SK-N-SH (cell line): ENCODE results near the gene ADAP1. TPM values are rescaled to one million over a fixed set of nuclear protein-coding genes. Genes with fewer than 3 reads are reported as not detected.

ENCODE experiments used
- CTCF ChIA-PET: fragments of 300-600, 350-600 bp; formaldehyde crosslinking; extraction: SDS; loops from one replicate; lab custom pipeline; 2021; lab: Yijun Ruan, JAX
- POLR2A ChIA-PET: fragments of 350-600 bp; sonication (Branson Sonifier 250); formaldehyde crosslinking; extraction: SDS; loops from one replicate; lab custom pipeline; 2020; ENCODE audit warnings: antibody characterized with exemption, inconsistent platforms; lab: Yijun Ruan, JAX
- DNase-seq: peaks from one replicate; pipeline ENCODE4 v3.0.0; 2012
- H2AFZ ChIP-seq: fragments of 200-600 bp; sonication (generic); 2 replicates; pipeline ENCODE4 v1.8.1; 2016; ENCODE audit warnings: antibody characterized with exemption, mild to moderate bottlenecking, low read depth
- H3F3A ChIP-seq: fragments of 200-600 bp; sonication (generic); replicated peaks from 2 replicates; pipeline ENCODE3; 2016; ENCODE audit warnings: antibody characterized with exemption, mild to moderate bottlenecking; ENCODE audit not compliant: insufficient read depth
- H3K27ac ChIP-seq, 2 experiments: fragments of 200-500 bp in 1 of 2; fragments of 200-600 bp in 1 of 2; sonication (Bioruptor generic) in 1 of 2; sonication (generic), shearing (Covaris generic) in 1 of 2; 2 replicates each; pipeline versions ENCODE4 v1.5.1 to v1.6.1; 2014 to 2016; ENCODE audit warnings: low read depth in 2 of 2, inconsistent platforms in 1 of 2, low read length in 1 of 2, mild to moderate bottlenecking in 1 of 2, mixed read lengths in 1 of 2
- H3K27me3 ChIP-seq: fragments of 200-600 bp; sonication (generic), shearing (Covaris generic); 2 replicates; pipeline ENCODE4 v1.6.1; 2016; ENCODE audit warnings: mixed run types; ENCODE audit not compliant: insufficient read depth
- H3K36me3 ChIP-seq, 2 experiments: fragments of 200-500 bp in 1 of 2; fragments of 200-600 bp in 1 of 2; sonication (Bioruptor generic) in 1 of 2; sonication (generic) in 1 of 2; replicated peaks in 1 of 2; 2 replicates each; pipeline versions ENCODE3 to v1.5.1; 2014 to 2016; ENCODE audit warnings: low read length in 1 of 2, mild to moderate bottlenecking in 1 of 2; ENCODE audit not compliant: insufficient read depth in 2 of 2, control insufficient read depth in 1 of 2
- H3K4me1 ChIP-seq, 2 experiments: fragments of 200-500 bp in 1 of 2; fragments of 200-600 bp in 1 of 2; sonication (Bioruptor generic) in 1 of 2; sonication (generic), shearing (Covaris generic) in 1 of 2; 2 replicates each; pipeline versions ENCODE4 v1.5.1 to v1.6.1; 2014 to 2016; ENCODE audit warnings: low read depth in 1 of 2, low read length in 1 of 2, mixed run types in 1 of 2; ENCODE audit not compliant: insufficient read depth in 2 of 2, control insufficient read depth in 1 of 2
- H3K4me2 ChIP-seq: fragments of 200-600 bp; sonication (generic), shearing (Covaris generic); 2 replicates; pipeline ENCODE4 v1.6.1; 2017; ENCODE audit warnings: mixed run types
- H3K4me3 ChIP-seq, 2 experiments: fragments of 200-500 bp in 1 of 2; fragments of 200-600 bp in 1 of 2; sonication (Bioruptor generic) in 1 of 2; sonication (generic), shearing (Covaris generic) in 1 of 2; 2 replicates each; pipeline versions ENCODE4 v1.5.1 to v1.8.1; 2014 to 2016; ENCODE audit warnings: low read depth in 2 of 2, inconsistent platforms in 1 of 2, low read length in 1 of 2, mild to moderate bottlenecking in 1 of 2, mixed read lengths in 1 of 2, moderate library complexity in 1 of 2
- H3K79me2 ChIP-seq: fragments of 200-600 bp; sonication (generic); 2 replicates; pipeline ENCODE4 v1.8.1; 2017; ENCODE audit warnings: mild to moderate bottlenecking; ENCODE audit not compliant: insufficient read depth
- H3K9ac ChIP-seq: fragments of 200-600 bp; sonication (generic); 2 replicates; pipeline ENCODE4 v1.6.1; 2017; ENCODE audit warnings: mixed run types
- H3K9me2 ChIP-seq: fragments of 200-600 bp; sonication (generic); 2 replicates; pipeline ENCODE4 v1.6.1; 2017; ENCODE audit warnings: mixed run types
- H3K9me3 ChIP-seq: fragments of 200-600 bp; sonication (generic); 2 replicates; pipeline ENCODE4 v1.6.1; 2017; ENCODE audit warnings: mixed run types, mild to moderate bottlenecking, moderate library complexity
- H4K20me1 ChIP-seq: fragments of 200-600 bp; sonication (generic); 2 replicates; pipeline ENCODE4 v1.6.1; 2017; ENCODE audit warnings: mild to moderate bottlenecking, mixed run types; ENCODE audit not compliant: insufficient read depth
- CTCF ChIP-seq: fragments of 200-600 bp; sonication (generic); IDR thresholded peaks from 2 replicates; pipeline ENCODE4 v1.6.1; 2017; ENCODE audit warnings: antibody characterized with exemption, mild to moderate bottlenecking, moderate library complexity
- ELF1 ChIP-seq: IDR thresholded peaks from 2 replicates; pipeline ENCODE4 v1.4.0; 2012
- EP300 ChIP-seq, 2 experiments: IDR thresholded peaks; 2 replicates each; pipeline versions ENCODE4 v1.4.0 to v1.6.1; 2012; ENCODE audit warnings: borderline replicate concordance in 1 of 2, low read depth in 1 of 2, low read length in 1 of 2
- EZH2phosphoT487 ChIP-seq: fragments of 200-600 bp; sonication (generic); IDR thresholded peaks from 2 replicates; pipeline ENCODE4 v1.6.1; 2017; ENCODE audit warnings: low read depth, mixed run types, mild to moderate bottlenecking, antibody characterized with exemption, moderate library complexity, borderline replicate concordance
- FOXM1 ChIP-seq: IDR thresholded peaks from 2 replicates; pipeline ENCODE4 v1.4.0; 2012; ENCODE audit warnings: low read depth, mild to moderate bottlenecking
- GABPA ChIP-seq: IDR thresholded peaks from 2 replicates; pipeline ENCODE4 v1.4.0; 2012; ENCODE audit warnings: low read depth, mild to moderate bottlenecking
- GATA2 ChIP-seq: sonication (generic); formaldehyde crosslinking; IDR thresholded peaks from 2 replicates; pipeline ENCODE4 v1.5.0; 2020; ENCODE audit warnings: mild to moderate bottlenecking, missing genetic modification reagents
- JUND ChIP-seq: IDR thresholded peaks from 2 replicates; pipeline ENCODE4 v1.4.0; 2012
- PBX3 ChIP-seq: IDR thresholded peaks from 2 replicates; pipeline ENCODE4; 2012
- POLR2AphosphoS5 ChIP-seq: IDR thresholded peaks from 2 replicates; pipeline ENCODE4 v1.6.1; 2012; ENCODE audit warnings: low read depth, low read length
- RAD21 ChIP-seq: IDR thresholded peaks from 2 replicates; pipeline ENCODE4 v1.6.1; 2012; ENCODE audit warnings: mild to moderate bottlenecking, low read length
- RCOR1 ChIP-seq: fragments of 150-350 bp; IDR thresholded peaks from 2 replicates; pipeline ENCODE4 v1.6.1; 2017; ENCODE audit warnings: antibody characterized with exemption, low read length
- SMC3 ChIP-seq: IDR thresholded peaks from 2 replicates; pipeline ENCODE4 v1.6.1; 2012; ENCODE audit warnings: low read depth, low read length, improper control_type of control experiment
- TCF12 ChIP-seq: IDR thresholded peaks from 2 replicates; pipeline ENCODE4 v1.4.0; 2012
- TEAD4 ChIP-seq: IDR thresholded peaks from 2 replicates; pipeline ENCODE4 v1.4.0; 2012; ENCODE audit warnings: mild to moderate bottlenecking, borderline replicate concordance; ENCODE audit not compliant: insufficient read depth
- YY1 ChIP-seq: IDR thresholded peaks from 2 replicates; pipeline ENCODE4 v1.4.0; 2012; ENCODE audit warnings: low read depth, mild to moderate bottlenecking
- WGBS: methylation state at CpG from one replicate; pipeline ENCODE4 v1.1.6; 2017; ENCODE audit warnings: low lambda C conversion rate; 5-methylcytosine and 5-hydroxymethylcytosine counted together
- polyA plus RNA-seq, 3 experiments: library from polyadenylated mRNA; depleted of rRNA; stranded (reverse); fragments of >200 nt; gene quantifications; 2 replicates each; pipeline ENCODE4 v1.2.3, GENCODE V29; 2012
- TF ChIP-seq, protein P1 (sequence below): IDR thresholded peaks from 2 replicates; pipeline ENCODE4 v1.4.0; 2012; ENCODE audit warnings: low read depth, borderline replicate concordance
- TF ChIP-seq, protein P2 (sequence below): IDR thresholded peaks from 2 replicates; pipeline ENCODE4 v1.4.0; 2012; ENCODE audit warnings: low read depth

Gene ADAP1
- polyA plus RNA-seq, 1 of the 3 experiments (the other 2 are of a cell fraction): 3.2 TPM

GRCh38 chr7:881441-882234 is 72.8 kb downstream of the ADAP1 start:
- no peaks in the 10 kb centered on the region for H3K9me2 ChIP-seq
- H3K36me3 ChIP-seq: peaks cover 11 to 15% of the 10 kb centered on the region in 2 experiments
- no peak for DNase-seq
- no peak overlapping the region for H3K4me3 ChIP-seq
- H3K4me1 ChIP-seq: peaks cover 11 to 15% of the 10 kb centered on the region in 2 experiments; a peak in 1 of 4 replicates
- no peak for TF ChIP-seq JUND
- no peak for TF ChIP-seq EZH2phosphoT487
- no peak for TF ChIP-seq YY1
- no peak for TF ChIP-seq POLR2AphosphoS5
- TF ChIP-seq, protein P1, sequence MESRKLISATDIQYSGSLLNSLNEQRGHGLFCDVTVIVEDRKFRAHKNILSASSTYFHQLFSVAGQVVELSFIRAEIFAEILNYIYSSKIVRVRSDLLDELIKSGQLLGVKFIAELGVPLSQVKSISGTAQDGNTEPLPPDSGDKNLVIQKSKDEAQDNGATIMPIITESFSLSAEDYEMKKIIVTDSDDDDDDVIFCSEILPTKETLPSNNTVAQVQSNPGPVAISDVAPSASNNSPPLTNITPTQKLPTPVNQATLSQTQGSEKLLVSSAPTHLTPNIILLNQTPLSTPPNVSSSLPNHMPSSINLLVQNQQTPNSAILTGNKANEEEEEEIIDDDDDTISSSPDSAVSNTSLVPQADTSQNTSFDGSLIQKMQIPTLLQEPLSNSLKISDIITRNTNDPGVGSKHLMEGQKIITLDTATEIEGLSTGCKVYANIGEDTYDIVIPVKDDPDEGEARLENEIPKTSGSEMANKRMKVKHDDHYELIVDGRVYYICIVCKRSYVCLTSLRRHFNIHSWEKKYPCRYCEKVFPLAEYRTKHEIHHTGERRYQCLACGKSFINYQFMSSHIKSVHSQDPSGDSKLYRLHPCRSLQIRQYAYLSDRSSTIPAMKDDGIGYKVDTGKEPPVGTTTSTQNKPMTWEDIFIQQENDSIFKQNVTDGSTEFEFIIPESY: no peak
- no peak for TF ChIP-seq RCOR1
- no peak for TF ChIP-seq SMC3
- TF ChIP-seq ELF1: no peak
- TF ChIP-seq, protein P2, sequence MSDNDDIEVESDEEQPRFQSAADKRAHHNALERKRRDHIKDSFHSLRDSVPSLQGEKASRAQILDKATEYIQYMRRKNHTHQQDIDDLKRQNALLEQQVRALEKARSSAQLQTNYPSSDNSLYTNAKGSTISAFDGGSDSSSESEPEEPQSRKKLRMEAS: no peak
- TF ChIP-seq GABPA: no peak
- no peak for TF ChIP-seq TCF12
- no peak for TF ChIP-seq PBX3
- no peak for TF ChIP-seq RAD21
- no peak for TF ChIP-seq TEAD4
- no peak for TF ChIP-seq FOXM1
- no peak for TF ChIP-seq GATA2 (CRISPR knock-in tag)
- TF ChIP-seq EP300 (IDR thresholded peaks at IDR 0.05; ENCODE audit: borderline replicate concordance in 1 of 2, low read depth in 1 of 2, low read length in 1 of 2): no peak
- no peak for TF ChIP-seq CTCF
- no peaks in the 10 kb centered on the region for H3K9me3 ChIP-seq
- no peak overlapping the region for H3K9ac ChIP-seq
- H3K79me2 ChIP-seq: peaks cover 98% of the 10 kb centered on the region
- no peak overlapping the region for H3K4me2 ChIP-seq
- POLR2A ChIA-PET: no interaction called here
- H3K27ac ChIP-seq: no peak overlapping the region
- 95% methylated on average over 20 of the region's 20 CpGs for WGBS
- CTCF ChIA-PET: interaction anchor here (1.5 to 1.7 kb wide), 2 partner anchors 8 to 94 kb away, joined by 5 to 6 read pairs; no protein-coding TSS in a partner anchor
- peaks cover 4% of the 10 kb centered on the region for H3F3A ChIP-seq
- peaks cover 87% of the 10 kb centered on the region for H4K20me1 ChIP-seq
- H3K27me3 ChIP-seq: no peaks in the 10 kb centered on the region
- H2AFZ ChIP-seq: no peak overlapping the region
